Measurements from ENCODE around the gene DSP.

- TF ChIP-seq ZNF232 (CRISPR knock-in tag; IDR thresholded peaks at IDR 0.05) (no peak), CREM (CRISPR knock-in tag; IDR thresholded peaks at IDR 0.05) (no peak), ZBTB21 (CRISPR knock-in tag; IDR thresholded peaks at IDR 0.05; ENCODE audit: borderline replicate concordance) (no peak), CTCF (IDR thresholded peaks at IDR 0.05) (no peak), NFYB (CRISPR knock-in tag; conservative IDR thresholded peaks at IDR 0.05; ENCODE audit: low read depth) (no peak), ATF2 (CRISPR knock-in tag; IDR thresholded peaks at IDR 0.05; ENCODE audit: borderline replicate concordance, low read depth) (no peak), ATF6 (CRISPR knock-in tag; IDR thresholded peaks at IDR 0.05) (no peak)
Observed at GRCh38 chr6:7532232-7532631, 9.2 kb upstream of the DSP start.
